Esophagus muscularis mucosa (tissue), 4 donors: ENCODE results near the gene ANKRD50.

Source experiments
- CTCF ChIP-seq, 3 experiments: fragments of 200-600 bp in 2 of 3; fragments of 450-650 bp in 1 of 3; sonication (generic) in 2 of 3; IDR thresholded peaks; one replicate each; pipeline ENCODE4 v1.5.1; 2017 to 2019; ENCODE audit warnings: antibody characterized with exemption in 3 of 3, mild to moderate bottlenecking in 2 of 3, moderate library complexity in 1 of 3
- EP300 ChIP-seq: sonication (generic); formaldehyde crosslinking; IDR thresholded peaks from one replicate; pipeline ENCODE4 v1.6.1; 2017; ENCODE audit warnings: antibody characterized with exemption
- POLR2A ChIP-seq: fragments of 450-650 bp; IDR thresholded peaks from one replicate; pipeline ENCODE4 v1.6.1; 2017; ENCODE audit warnings: antibody characterized with exemption, moderate library complexity, mild to moderate bottlenecking, low read depth

- TF ChIP-seq CTCF (IDR thresholded peaks at IDR 0.05) (no peak), EP300 (no peak), POLR2A (no peak)
Observed at GRCh38 chr4:124635331-124635730, 77.2 kb downstream of the ANKRD50 start.
